ENCODE data around the gene SORBS1. TPM values are rescaled to one million over a fixed set of nuclear protein-coding genes. Genes with fewer than 3 reads are reported as not detected.

The SORBS1 gene
- total RNA-seq, 4 donors from 2014 or later: 120 to 1,051 (median 449) TPM

GRCh38 chr10:95508730-95509129 is 52.4 kb downstream of the SORBS1 start:
- TF ChIP-seq, protein P1, sequence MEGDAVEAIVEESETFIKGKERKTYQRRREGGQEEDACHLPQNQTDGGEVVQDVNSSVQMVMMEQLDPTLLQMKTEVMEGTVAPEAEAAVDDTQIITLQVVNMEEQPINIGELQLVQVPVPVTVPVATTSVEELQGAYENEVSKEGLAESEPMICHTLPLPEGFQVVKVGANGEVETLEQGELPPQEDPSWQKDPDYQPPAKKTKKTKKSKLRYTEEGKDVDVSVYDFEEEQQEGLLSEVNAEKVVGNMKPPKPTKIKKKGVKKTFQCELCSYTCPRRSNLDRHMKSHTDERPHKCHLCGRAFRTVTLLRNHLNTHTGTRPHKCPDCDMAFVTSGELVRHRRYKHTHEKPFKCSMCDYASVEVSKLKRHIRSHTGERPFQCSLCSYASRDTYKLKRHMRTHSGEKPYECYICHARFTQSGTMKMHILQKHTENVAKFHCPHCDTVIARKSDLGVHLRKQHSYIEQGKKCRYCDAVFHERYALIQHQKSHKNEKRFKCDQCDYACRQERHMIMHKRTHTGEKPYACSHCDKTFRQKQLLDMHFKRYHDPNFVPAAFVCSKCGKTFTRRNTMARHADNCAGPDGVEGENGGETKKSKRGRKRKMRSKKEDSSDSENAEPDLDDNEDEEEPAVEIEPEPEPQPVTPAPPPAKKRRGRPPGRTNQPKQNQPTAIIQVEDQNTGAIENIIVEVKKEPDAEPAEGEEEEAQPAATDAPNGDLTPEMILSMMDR (IDR thresholded peaks at IDR 0.05): no peak
- DNase-seq (ENCODE audit: low spot score): no peak
- ATAC-seq (ENCODE audit: low FRiP score): no peak

- DNase-seq (ENCODE audit: low spot score) (no peak), ATAC-seq (ENCODE audit: low FRiP score) (no peak)
Observed at GRCh38 chr10:95506056-95506737, 55.0 kb downstream of the SORBS1 start.

GRCh38 chr10:95505641-95506040 is 55.5 kb downstream of the SORBS1 start:
- TF ChIP-seq, protein P1 (IDR thresholded peaks at IDR 0.05): no peak
- no peak for DNase-seq (ENCODE audit: low spot score)
- no peak for ATAC-seq (ENCODE audit: low FRiP score)

More at GRCh38 chr10:95506056-95506737, 55.0 kb downstream of the SORBS1 start:
- TF ChIP-seq, protein P1 (IDR thresholded peaks at IDR 0.05): no peak

DNA sequence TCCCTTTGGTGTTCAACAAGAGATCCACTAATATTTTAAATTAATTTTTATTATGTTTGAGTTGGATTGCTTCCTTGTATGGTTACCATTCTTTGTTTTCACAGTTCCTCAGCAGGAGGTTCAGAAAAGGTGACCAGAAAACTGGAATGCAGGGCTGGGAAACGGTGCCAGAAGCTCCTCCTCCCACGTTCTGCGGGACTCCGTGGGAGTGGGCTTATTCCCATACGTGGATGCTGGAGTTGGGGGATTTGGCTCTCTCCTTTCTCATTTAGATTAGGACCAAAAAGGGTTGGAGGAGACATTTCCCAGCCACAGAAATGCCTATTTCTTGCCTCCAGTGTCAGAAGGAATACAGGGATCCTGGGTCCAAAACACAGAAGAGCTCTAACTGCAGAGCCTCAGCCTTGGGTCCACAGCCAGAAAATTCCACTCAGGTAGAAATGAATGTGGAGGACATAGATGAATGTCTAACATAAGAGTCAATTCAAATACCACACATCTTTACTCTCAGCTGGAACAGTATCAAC is 56.0 kb downstream of the SORBS1 start:
- TF ChIP-seq, protein P1 (IDR thresholded peaks at IDR 0.05): no peak
- DNase-seq (ENCODE audit: low spot score) (no peak), ATAC-seq (ENCODE audit: low FRiP score) (no peak)

DNA sequence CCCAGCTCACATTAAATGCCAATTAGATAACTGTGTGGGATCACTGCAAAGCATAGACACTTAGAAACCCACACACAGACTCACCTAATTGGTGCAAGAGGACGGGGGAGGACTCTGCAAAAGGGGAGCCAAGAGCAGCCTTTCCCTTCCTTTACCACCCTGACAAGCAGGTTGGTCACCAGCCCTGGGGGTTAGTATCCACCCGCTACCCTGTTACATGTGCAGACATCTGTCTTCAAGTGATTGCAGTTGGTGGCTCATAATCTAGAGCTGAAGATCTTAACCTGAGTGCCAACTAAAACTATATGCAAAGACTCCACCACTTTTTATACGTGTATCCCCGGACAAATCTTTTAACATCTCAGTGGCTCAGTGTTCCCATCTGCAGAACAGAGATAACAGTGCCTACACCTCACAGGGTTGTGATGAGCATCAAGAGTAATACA is 56.9 kb downstream of the SORBS1 start:
- TF ChIP-seq, protein P1 (IDR thresholded peaks at IDR 0.05): no peak
- DNase-seq (ENCODE audit: low spot score) (no peak), ATAC-seq (ENCODE audit: low FRiP score) (no peak)

- no peak for DNase-seq (ENCODE audit: low spot score)
- TF ChIP-seq, protein P1 (IDR thresholded peaks at IDR 0.05): no peak
- ATAC-seq (ENCODE audit: low FRiP score): no peak
Observed at GRCh38 chr10:95503526-95503925, 57.6 kb downstream of the SORBS1 start.

DNA sequence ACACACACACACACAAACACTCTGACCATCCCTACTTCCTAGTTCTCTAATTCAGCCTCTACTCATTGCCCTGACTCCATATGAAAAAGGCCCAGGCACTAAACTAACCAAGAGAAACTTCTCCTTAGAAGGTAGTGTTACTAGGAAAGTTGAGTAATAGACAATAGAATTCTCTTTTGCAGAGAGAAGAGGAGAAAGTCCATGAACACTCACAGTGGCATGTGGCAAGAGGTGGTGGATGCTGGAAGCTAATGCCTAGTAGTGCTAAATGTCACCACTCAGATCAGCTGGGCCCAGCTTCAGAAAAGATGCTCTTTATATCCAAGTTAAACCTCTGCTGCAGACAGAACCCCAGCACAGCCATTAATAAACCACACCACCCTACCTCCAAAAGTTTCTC is 58.2 kb downstream of the SORBS1 start:
- DNase-seq (ENCODE audit: low spot score) (no peak), ATAC-seq (ENCODE audit: low FRiP score) (peak; percentile 21)
- TF ChIP-seq, protein P1 (IDR thresholded peaks at IDR 0.05): no peak

Data from omental fat pad (tissue), 4 donors.